Endothelial cell of hepatic sinusoid (primary cell): Measurements from ENCODE around the gene QKI.

Experiments used
- in situ Hi-C: cut with HindIII; loops from 2 replicates; pipeline ENCODE4 v1.10.0; 2017; ENCODE audit warnings: low sequenced_read_pairs

Gene QKI

DNA sequence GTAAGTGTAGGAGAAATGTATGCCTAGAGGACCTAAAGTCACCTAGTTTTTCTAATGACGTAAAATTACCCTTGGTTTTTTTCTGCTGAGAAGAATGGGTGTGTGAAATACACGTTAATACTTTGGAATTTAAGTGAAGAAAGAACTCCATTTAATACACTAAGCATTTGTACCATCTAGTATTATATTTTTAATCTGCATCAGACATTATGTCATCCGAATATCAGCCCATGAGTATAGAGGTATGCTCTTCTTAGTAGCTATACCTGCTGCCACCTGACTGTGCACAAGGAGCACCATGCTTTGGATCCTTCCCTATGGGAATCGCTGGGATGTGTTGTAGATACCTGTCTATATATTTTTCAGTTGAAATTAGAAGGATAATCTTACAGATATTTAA is 106.4 kb downstream of the QKI start:
- in situ Hi-C loops: no loop called here

DNA sequence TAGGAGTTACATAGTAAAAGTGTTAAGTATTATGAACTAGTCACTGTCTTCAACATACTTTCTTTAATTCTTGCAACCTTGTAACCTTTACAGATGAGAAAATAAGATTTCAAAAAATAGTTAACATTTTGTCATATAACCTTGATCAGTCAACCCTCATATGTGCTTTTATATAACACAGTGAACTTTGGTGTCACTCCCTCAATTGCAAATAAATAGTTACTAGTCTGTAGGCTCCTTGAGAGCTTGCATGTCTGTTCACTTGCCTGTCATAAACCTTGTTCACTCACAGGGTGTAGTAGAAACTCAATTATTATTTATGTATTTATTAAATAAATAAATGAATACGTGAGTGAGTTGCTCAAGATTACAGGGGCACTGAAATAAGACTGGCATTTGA is 107.5 kb downstream of the QKI start:
- in situ Hi-C loops: no loop called here

DNA sequence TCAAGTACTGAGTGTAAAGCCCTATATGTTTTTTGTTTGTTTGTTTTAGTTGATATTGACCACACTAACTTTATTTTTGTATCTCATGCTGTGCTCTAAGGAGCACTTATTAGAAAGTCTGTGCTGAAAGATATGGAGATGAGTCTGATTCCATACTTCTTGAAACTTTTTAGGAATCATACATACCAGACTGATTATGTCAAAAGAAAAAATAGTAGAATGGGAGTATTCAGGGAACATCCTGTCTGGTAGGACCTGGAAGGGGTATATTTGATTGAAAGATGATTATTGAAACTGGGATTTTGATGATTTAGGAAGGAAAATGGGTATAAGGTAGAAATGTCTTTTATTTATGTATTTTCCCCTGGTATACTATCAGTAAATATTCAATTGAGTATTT is 111.4 kb downstream of the QKI start:
- in situ Hi-C loops: loop anchor here (5.0 kb wide), 2 partner anchors 34 to 56 kb away; no protein-coding TSS in a partner anchor

DNA sequence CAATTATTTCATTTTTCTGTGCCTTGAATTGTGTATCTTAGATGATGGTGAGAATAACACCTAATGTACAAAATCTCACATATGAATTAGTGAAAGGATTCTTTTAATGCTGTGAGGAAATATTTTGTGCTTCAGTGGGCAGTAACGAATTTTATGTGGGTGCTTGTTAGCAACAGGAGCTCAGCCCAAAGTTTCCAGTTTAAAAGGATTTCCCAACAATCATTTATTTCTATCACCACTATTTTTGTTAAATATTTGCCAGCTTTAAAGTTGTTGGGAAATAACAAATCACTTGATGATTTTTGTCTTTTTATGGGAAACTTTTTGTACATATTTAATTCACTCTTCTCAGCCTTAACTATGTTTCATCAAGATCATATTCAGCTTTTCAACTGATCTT is 111.8 kb downstream of the QKI start:
- in situ Hi-C loops: loop anchor here (5.0 kb wide), 2 partner anchors 34 to 56 kb away; no protein-coding TSS in a partner anchor

DNA sequence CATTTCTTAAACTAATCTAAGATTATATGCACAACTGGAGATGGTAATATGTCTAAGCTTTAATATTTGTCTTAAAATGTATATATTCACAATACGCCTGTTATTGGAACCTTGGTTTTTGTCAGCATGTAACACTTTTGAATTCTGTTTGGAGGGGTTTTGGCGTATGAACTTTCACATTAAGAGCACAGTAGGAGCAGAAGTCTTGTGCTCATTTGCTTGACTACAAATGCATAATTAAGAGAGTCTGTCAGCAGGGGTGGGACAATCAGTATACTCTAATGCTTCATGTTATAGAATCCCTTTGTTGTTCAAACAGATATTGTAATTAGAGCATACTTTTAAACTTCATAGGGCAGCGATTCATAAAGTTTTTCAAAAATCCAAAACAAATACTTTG is 112.8 kb downstream of the QKI start:
- in situ Hi-C loops: loop anchor here (5.0 kb wide), 2 partner anchors 35 to 55 kb away; no protein-coding TSS in a partner anchor

DNA sequence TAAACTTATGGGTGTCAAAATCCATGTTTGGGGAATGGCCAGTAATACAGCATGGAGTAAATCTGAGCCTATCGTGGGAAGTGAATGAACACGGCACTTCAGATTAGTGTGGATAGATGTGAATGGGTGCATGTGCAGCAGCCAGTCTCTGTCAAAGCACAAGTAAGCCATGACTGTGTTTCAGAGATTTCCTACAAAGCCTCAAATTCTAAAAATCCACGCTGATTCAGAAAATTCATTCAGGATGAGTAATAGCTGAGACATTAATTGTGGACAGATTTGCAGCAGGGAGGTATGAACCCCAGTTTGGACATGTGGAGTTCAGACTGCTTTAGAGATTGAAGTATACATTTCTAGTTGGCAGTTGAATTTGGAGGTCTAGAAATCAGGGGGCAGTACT is 115.1 kb downstream of the QKI start:
- in situ Hi-C loops: loop anchor here (5.0 kb wide), 2 partner anchors 37 to 53 kb away; no protein-coding TSS in a partner anchor

DNA sequence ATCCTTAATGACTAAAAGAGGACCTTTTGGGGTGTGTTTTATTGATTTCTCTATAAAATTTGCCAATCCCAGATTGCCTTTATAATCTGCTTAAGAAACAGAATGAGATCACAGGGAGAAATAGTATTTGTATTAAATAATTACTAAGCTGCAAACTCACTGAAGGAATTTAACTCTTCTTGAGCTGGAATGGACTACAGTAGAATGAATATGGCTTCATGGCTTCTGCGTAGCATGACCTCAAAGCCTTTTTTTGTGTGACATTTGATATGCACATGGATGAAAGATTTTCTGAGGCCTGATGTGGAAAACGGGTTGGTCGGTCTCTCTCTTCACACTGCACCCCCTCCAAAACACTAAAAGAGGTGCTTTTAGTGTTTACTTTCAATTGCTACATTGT is 115.9 kb downstream of the QKI start:
- in situ Hi-C loops: no loop called here

DNA sequence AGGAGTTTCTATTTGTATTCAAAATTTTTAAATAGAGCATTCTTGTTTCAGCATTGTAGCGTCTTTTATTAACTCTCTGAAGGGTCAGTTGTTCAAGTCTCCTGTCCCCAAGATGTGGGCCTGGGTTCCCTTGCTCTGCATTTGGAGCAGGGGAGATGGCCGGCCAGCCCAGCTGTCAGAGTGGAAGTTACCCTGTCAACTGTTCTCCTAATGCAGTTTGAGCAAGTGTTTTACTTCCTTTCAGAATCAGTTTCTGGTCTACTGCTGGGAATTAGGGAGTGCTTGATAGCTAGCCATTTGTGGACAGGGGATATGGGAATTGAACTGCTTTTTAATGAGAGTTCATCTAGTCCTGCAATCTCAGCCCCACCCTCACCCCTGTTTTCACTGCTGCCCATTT is 116.6 kb downstream of the QKI start:
- in situ Hi-C loops: no loop called here

DNA sequence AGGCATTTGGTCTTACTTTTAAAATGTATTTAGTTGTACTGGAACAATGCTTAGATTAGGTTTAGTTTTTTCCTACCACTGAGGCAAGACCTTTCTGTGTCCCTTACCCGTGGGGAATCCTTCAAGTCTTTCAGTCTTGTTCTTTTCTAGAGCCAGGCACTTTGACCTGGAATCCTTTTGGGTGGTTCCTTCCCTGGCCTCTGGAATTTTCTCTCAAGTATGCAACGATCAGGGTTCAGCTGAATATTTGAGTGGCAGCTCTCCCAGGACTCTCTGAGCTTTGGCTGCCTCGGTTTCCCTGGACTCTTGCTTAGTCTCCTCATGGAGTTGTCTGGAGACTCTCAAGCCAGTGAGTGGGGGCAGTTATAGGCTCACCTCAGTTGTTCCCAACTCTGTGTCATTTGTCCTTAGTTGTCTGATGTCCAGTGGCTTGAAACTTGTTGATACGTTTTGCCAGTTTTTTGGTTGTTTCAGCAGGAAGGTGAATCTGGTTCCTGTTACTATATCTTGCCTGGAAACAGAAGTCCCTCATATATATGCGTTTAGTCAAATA is 118.1 kb downstream of the QKI start:
- in situ Hi-C loops: no loop called here

DNA sequence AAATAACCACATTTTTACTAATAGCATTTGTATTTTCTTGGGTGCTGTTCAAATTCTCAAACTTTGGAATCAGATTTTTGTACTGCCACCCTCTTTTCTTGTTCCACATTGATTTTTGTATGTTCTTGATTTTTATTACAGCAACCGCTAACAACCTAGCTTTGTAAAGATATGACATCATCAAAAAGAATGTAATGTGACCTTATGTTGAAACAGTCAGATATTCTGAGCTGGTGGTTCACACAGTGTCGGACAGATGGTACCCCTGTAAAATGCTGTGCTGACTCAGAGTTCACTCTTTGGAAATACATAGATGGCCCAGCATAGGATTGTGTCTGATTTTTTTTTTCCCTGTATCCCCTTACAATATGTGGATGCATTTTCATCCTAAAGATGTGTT is 118.9 kb downstream of the QKI start:
- in situ Hi-C loops: no loop called here

DNA sequence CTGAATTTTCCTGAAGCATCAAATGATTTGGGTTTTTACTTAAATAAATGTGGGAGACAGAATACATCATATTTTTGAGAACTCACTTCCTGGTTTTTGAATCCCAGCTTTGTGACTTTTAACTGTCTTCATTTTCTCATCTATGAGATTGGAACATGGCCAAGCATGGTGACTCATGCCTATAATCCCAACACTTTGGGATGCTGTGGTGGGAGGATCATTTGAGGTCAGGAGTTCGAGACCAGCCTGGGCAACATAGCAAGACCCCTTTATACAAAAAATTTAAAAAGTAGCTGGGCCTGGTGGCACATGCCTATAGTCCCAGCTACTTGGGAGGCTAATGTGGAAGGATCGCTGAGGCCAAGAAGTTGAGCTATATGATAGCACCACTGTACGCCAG is 122.3 kb downstream of the QKI start:
- in situ Hi-C loops: no loop called here

DNA sequence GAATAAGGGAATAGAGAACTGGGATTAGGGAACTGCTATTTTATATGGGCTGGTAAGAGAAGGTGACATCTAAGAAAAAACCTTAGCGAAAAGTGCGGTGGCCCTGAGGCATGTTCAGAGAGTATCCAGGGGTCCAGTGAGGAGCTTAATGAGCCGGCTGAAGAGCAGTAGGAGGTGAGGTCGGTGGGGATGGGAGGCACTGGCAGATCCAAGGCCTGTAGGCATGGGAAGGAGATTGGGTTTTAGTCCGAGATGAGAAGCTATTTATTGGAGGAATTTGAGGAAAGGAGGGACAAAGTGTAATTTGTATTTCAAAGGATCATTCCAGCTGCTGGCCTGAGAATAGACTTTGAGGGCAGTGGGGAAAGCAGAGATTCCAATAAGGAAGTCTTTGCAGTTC is 123.8 kb downstream of the QKI start:
- in situ Hi-C loops: no loop called here

DNA sequence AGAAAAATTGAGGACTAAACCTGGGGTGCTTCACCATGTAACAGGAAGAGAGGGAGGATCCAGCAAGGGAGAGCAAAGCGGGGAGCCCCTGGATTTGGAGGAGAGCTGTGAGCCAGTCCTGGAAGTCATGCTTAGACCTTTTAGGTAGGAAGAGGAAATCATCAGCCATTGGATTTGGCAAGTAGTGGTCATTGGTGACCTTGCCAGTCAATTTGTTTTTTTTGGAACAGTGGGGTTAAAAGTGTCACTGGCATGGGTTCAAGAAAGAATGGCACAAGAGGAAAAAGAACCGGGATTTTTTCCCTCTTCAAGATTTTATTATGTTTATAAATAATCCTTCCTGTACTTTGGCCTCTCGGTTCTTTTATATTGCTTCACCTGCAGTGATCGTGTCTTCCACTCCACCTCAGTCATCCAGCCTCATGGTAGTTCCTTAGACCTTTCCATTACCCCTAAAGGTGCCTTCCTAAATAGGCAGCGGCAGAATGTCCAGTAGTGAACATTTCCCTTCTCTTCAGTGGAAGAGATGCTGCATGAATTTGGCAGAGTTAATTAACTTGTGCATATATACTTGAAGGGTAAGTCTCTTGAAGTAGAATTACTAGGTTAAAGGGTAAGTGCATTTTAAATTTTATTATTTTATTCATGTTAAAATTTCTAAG is 124.7 kb downstream of the QKI start:
- in situ Hi-C loops: no loop called here

DNA sequence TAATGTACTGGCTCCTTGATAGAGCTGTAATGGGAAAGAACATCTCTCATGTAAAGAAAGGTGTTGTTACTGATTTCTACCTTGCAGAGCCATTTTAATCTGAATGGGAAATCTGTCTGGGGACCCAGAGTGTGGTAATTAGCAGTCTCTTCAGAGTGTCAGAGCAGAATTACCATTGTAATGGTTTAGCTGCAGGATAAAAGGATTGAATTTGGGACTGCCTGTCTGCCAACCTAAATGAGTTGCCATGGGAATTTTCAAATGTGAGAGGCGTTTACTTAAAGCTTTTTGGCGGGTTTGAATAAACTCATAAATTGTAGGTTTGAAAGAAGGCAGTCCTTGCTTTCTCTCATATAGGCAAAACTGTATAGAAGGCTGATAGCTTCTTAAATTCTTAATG is 128.8 kb downstream of the QKI start:
- in situ Hi-C loops: no loop called here

DNA sequence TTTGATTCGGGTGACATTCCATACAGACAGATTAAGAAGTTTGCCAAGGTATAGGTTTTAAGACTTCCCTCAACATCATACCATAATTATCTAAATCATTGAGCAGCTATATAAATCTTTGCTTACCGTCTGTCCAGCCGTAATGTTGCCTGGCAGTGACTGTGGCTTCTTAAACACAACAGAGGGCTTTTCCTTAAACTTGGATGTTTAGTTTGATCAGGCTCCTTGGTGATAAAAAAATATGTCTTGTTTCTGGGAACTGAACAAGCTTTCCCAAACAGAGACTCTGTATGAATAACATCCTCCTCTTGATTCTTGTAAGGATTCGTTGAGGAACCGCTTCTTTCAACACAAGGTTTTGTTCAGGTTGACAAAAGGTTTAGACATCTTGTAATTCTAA is 130.9 kb downstream of the QKI start:
- in situ Hi-C loops: no loop called here

DNA sequence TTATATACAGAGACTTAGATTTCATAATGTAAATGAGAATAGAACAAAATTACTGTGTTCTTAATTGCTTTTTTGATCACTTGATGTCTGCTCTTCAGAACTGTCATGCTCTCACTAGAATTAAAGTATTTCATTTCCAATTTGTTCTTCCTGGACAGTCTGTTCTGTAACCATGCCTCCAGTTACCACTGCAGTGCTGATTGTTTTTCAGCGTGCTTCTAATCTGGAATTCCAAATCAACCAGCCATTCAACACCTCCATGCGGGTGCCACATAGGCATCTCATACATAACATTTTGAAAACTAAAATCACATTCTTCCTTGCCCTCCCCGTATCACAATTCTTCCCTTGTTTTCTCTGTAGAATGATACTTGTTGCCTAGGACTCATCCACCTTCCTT is 132.8 kb downstream of the QKI start:
- in situ Hi-C loops: no loop called here

DNA sequence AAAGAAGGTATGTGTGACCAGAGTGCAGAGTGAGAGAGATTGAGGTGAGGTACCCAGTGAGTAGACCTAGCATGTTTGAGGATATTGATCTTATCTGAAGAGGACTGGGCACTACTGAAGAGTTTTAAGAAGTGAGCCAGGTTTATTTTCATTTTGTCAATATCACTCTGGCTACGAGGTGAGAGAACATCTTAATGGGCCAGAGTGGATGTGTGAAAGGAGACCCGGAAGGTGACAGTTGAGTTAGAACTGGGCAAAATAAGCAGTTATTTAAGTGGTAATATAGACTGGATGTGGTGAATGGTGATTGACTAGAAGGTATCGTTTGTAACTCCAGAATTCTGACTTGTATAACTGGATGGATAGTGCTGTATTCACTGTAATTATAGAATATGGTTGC is 134.1 kb downstream of the QKI start:
- in situ Hi-C loops: no loop called here

DNA sequence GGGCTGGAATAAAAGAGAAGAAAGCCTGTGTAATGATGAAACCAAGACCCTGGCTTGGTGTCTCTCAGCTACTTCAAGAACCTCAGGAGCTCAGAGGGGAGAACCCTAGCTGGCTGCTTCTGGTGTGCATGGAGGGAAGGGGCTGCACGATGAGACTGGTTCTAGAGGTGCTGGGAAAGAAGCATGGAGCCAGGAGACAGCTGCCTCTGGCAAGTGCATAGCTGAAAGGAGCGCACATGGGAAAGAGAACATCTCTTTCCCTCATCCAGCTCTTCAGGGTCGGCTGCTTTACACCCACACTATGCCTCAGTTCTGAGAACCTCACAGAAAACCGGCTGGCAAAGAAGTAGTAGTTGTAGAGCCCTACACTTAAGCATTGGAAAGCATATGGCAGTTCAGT is 139.5 kb downstream of the QKI start:
- in situ Hi-C loops: no loop called here

DNA sequence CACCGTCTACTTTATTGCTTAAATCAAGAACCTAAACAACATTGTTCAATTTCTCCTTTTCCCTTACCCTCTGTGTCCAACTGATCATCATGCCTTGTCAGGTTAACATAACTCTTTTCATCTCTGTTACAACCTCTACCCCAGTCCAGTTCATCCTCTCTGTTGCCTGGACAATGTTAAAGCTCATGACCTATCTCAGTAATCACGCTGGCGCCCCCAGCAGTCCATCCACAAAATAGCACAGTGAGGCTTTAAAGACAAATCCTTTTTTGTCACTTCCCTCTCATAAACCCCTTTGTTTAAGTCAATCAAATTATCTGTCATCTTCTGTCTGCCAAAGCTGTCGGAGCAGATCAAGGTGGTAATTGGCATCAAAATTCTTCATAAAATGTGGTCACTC is 140.1 kb downstream of the QKI start:
- in situ Hi-C loops: no loop called here

DNA sequence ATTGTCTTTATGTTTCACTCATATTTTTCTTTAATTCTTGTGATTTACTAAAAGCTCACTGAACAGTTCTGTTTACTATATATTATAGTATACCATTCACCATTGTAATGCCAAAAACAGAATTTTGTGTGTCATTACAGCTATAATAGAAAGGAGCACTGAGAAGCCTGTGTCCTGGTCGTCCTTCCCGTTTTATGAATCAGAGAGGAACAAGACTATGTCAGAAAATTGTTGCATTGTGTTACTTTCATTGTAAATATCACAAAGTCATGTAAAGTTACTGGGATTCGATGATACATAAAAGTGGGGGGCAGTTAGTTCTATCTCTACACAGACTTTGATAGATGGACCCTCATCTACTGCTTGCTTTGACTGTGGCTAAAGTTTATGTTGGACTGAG is 145.1 kb downstream of the QKI start:
- in situ Hi-C loops: no loop called here

DNA sequence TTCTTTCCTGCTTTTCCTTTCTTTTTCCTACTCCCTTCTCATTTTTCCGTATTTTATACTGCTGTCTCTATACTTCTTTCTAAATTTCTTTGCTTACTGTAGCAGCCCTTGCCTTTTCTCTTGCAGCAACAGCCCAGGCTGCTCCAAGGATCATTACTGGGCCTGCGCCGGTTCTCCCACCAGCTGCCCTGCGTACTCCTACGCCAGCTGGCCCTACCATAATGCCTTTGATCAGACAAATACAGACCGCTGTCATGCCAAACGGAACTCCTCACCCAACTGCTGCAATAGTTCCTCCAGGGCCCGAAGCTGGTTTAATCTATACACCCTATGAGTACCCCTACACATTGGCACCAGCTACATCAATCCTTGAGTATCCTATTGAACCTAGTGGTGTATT is 148.8 kb downstream of the QKI start:
- in situ Hi-C loops: no loop called here

DNA sequence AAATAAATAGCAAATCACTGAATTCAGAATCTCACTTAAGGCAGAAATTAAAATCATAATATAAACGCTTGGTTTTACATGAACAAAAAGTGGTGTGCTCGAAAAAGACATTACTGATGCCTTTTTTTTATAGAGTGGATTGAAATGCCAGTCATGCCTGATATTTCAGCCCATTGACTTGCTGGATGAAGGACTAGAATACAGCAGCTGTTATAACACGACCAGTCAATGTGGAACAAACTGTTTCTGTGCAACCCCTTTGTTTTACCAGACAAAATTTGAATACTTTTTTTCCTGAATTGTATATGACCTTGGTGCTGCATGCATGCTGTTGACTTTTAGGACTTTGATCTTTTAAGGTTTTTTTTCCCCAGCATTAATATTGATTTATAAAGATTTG is 150.0 kb downstream of the QKI start:
- in situ Hi-C loops: no loop called here

DNA sequence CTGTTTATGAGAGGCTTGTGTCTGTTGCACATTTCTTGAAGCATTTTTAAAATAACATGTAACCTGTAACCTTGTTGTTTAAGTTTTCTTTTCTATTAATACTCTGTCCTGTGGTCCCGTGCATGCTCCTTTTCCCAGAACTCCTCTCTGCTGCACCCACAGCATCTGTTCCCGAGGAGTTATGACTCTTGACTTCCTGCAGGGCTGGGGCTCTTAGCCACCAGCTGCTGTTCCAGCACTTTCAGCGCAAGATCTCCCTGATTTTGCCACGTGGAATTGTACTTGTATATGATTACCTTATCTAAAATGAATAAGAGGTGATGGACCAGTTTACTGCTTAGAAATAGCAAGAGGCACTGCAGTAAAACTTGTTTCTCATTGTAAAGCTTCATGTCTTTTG is 150.6 kb downstream of the QKI start:
- in situ Hi-C loops: no loop called here
